Measurements from ENCODE around the gene SLCO3A1.

Gene SLCO3A1

GRCh38 chr15:91973481-91973880 lies 120.0 kb downstream of the SLCO3A1 start:
- no peak for FAIRE-seq

- FAIRE-seq: no peak
Observed at GRCh38 chr15:91974321-91974720, 120.8 kb downstream of the SLCO3A1 start.

GRCh38 chr15:91975241-91975978 lies 121.9 kb downstream of the SLCO3A1 start:
- FAIRE-seq: no peak

GRCh38 chr15:91976966-91977365 lies 123.5 kb downstream of the SLCO3A1 start:
- no peak for FAIRE-seq

- no peak for FAIRE-seq
Observed at GRCh38 chr15:91980502-91981267, 127.2 kb downstream of the SLCO3A1 start.

- no peak for FAIRE-seq
Observed at GRCh38 chr15:91981821-91982800, 128.6 kb downstream of the SLCO3A1 start.

GRCh38 chr15:91983729-91984340 lies 130.3 kb downstream of the SLCO3A1 start:
- no peak for FAIRE-seq

- no peak for FAIRE-seq
Observed at GRCh38 chr15:91985297-91985696, 131.8 kb downstream of the SLCO3A1 start.

- no peak for FAIRE-seq
Observed at GRCh38 chr15:91988071-91988470, 134.6 kb downstream of the SLCO3A1 start.

GRCh38 chr15:91988655-91989054 lies 135.1 kb downstream of the SLCO3A1 start:
- FAIRE-seq: no peak

- FAIRE-seq: no peak
Observed at GRCh38 chr15:91989821-91990220, 136.3 kb downstream of the SLCO3A1 start.

GRCh38 chr15:91992945-91993344 lies 139.4 kb downstream of the SLCO3A1 start:
- no peak for FAIRE-seq

GRCh38 chr15:91995146-91995545 lies 141.6 kb downstream of the SLCO3A1 start:
- FAIRE-seq: no peak

- FAIRE-seq: no peak
Observed at GRCh38 chr15:91997163-91997562, 143.7 kb downstream of the SLCO3A1 start.

GRCh38 chr15:92000709-92001108 lies 147.2 kb downstream of the SLCO3A1 start:
- FAIRE-seq: no peak

- no peak for FAIRE-seq
Observed at GRCh38 chr15:92001307-92001706, 147.8 kb downstream of the SLCO3A1 start.

GRCh38 chr15:92002666-92003065 lies 149.2 kb downstream of the SLCO3A1 start:
- no peak for FAIRE-seq

GRCh38 chr15:92003515-92004067 lies 150.1 kb downstream of the SLCO3A1 start:
- FAIRE-seq: no peak

- FAIRE-seq: no peak
Observed at GRCh38 chr15:92005154-92005553, 151.6 kb downstream of the SLCO3A1 start.

- FAIRE-seq: no peak
Observed at GRCh38 chr15:92006186-92007028, 152.9 kb downstream of the SLCO3A1 start.

- no peak for FAIRE-seq
Observed at GRCh38 chr15:92009162-92009561, 155.7 kb downstream of the SLCO3A1 start.

Data from endometrium (tissue), 2 donors.